Nephron (organoid): Measurements from ENCODE around the gene TPSD1.

ENCODE experiments used
- H3K27ac Mint-ChIP-seq, 3 experiments: 2 replicates each; pipeline ENCODE4 v1.8.0; 2020; ENCODE audit warnings: mixed read lengths in 3 of 3, mild to moderate bottlenecking in 2 of 3, moderate library complexity in 1 of 3
- H3K27me3 Mint-ChIP-seq: 2 replicates; pipeline ENCODE4 v1.8.0; 2021; ENCODE audit warnings: low read depth, mild to moderate bottlenecking, moderate library complexity, mixed read lengths
- H3K36me3 Mint-ChIP-seq: 2 replicates; pipeline ENCODE4 v1.8.0; 2020; ENCODE audit warnings: low read depth, mixed read lengths
- H3K4me1 Mint-ChIP-seq: 2 replicates; pipeline ENCODE4 v1.8.0; 2020; ENCODE audit warnings: mixed read lengths
- H3K4me3 Mint-ChIP-seq, 3 experiments: 2 replicates each; pipeline ENCODE4 v1.8.0; 2020; ENCODE audit warnings: mild to moderate bottlenecking in 3 of 3, mixed read lengths in 3 of 3, moderate library complexity in 2 of 3
- H3K9me3 Mint-ChIP-seq: 2 replicates; pipeline ENCODE4 v1.8.0; 2020; ENCODE audit warnings: mixed read lengths
- TF ChIP-seq, protein P1 (sequence below), 3 experiments: fragments of 200-600 bp; sonication (generic); IDR thresholded peaks; one replicate each; pipeline ENCODE4 v1.5.0; 2021; ENCODE audit warnings: antibody characterized with exemption in 3 of 3; ENCODE audit not compliant: unreplicated experiment in 3 of 3

The TPSD1 gene

GRCh38 chr16:1301562-1301961 is 45.7 kb downstream of the TPSD1 start:
- Mint-ChIP-seq H3K36me3 (no peaks in the 10 kb centered on the region), H3K27ac (no peak overlapping the region), H3K4me3 (peak overlapping the region in 2 of 3 experiments; percentile 17 to 40), H3K27me3 (peaks cover 50% of the 10 kb centered on the region), H3K4me1 (peaks cover 13% of the 10 kb centered on the region), H3K9me3 (no peaks in the 10 kb centered on the region)
- TF ChIP-seq, protein P1, sequence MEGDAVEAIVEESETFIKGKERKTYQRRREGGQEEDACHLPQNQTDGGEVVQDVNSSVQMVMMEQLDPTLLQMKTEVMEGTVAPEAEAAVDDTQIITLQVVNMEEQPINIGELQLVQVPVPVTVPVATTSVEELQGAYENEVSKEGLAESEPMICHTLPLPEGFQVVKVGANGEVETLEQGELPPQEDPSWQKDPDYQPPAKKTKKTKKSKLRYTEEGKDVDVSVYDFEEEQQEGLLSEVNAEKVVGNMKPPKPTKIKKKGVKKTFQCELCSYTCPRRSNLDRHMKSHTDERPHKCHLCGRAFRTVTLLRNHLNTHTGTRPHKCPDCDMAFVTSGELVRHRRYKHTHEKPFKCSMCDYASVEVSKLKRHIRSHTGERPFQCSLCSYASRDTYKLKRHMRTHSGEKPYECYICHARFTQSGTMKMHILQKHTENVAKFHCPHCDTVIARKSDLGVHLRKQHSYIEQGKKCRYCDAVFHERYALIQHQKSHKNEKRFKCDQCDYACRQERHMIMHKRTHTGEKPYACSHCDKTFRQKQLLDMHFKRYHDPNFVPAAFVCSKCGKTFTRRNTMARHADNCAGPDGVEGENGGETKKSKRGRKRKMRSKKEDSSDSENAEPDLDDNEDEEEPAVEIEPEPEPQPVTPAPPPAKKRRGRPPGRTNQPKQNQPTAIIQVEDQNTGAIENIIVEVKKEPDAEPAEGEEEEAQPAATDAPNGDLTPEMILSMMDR (IDR thresholded peaks at IDR 0.05; ENCODE audit: unreplicated experiment in 3 of 3) = no peak

GRCh38 chr16:1305823-1306222 is 50.0 kb downstream of the TPSD1 start:
- H3K36me3 Mint-ChIP-seq = no peaks in the 10 kb centered on the region
- H3K4me1 Mint-ChIP-seq = peaks cover 9% of the 10 kb centered on the region
- H3K27ac Mint-ChIP-seq = no peak overlapping the region
- peaks cover 18% of the 10 kb centered on the region for H3K27me3 Mint-ChIP-seq
- H3K4me3 Mint-ChIP-seq = no peak overlapping the region
- no peaks in the 10 kb centered on the region for H3K9me3 Mint-ChIP-seq
- TF ChIP-seq, protein P1 (IDR thresholded peaks at IDR 0.05; ENCODE audit: unreplicated experiment in 3 of 3) = no peak

DNA sequence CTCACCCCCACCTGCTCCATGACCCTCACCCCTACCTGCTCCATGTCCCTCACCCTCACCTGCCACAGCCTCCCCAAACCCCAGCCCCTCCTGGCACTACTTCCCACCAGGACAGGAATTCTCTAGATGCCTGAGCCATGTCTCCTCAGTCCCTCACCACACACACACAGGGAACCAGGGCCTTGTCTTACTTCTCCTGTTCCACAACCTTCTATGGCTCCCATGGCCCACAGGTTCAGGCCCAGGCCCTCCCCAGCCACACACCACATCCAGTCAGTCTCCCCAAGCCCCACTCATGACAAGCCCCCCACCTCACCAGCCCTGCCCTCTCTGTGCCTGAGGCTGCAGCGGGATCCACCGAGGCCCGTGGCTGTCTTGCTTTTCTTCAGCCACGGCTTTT is 50.5 kb downstream of the TPSD1 start:
- H3K27ac Mint-ChIP-seq = peak overlapping the region in 2 of 3 experiments; percentile 69 to 79
- peak overlapping the region; percentile 56 to 77 (median 73) for H3K4me3 Mint-ChIP-seq
- H3K9me3 Mint-ChIP-seq = no peaks in the 10 kb centered on the region
- peaks cover 18% of the 10 kb centered on the region for H3K27me3 Mint-ChIP-seq
- TF ChIP-seq, protein P1 (IDR thresholded peaks at IDR 0.05; ENCODE audit: unreplicated experiment in 3 of 3) = no peak
- H3K4me1 Mint-ChIP-seq = peaks cover 14% of the 10 kb centered on the region
- H3K36me3 Mint-ChIP-seq = no peaks in the 10 kb centered on the region

DNA sequence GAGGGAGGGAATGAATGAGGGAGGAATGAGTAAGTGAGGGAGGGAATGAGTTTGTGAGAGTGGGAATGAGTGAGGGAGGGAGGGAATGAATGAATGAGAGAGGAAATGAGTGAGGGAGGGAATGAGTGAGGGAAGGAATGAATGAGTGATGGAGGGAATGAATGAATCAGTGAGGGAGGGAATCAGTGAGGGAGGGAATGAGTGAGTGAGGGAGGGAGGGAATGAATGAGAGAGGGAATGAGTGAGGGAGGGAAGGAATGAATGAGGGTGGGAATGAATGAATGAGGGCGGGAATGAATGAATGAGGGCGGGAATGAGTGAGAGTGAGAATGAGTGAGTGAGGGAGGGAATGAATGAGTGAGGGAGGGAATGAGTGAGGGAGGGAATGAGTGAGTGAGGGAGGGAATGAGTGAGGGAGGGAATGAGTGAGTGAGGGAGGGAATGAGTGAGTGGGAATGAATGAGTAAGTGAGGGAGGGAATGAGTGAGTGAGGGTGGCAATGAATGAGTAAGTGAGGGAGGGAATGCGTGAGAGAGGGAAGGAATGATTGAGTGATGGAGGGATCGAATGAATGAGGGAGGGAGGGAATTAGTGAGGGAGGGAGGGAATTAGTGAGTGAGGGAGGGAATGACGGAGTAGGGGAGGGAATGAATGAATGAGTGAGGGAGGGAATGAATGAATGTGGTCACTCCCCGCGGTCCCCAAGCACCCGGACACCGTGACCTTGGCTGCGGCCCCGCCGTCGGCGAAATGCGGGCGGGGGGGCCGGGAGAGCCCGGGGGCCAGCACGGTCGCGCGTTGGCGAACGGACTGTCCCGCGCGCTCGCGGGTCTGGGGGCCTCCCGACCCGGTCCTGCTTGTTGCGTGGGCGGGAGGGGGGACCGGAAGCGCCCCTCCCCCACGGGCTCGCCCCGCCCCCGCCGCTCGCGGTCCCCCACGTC is 52.4 kb downstream of the TPSD1 start:
- H3K4me1 Mint-ChIP-seq = peaks cover 22% of the 10 kb centered on the region
- H3K9me3 Mint-ChIP-seq = no peaks in the 10 kb centered on the region
- H3K27me3 Mint-ChIP-seq = peaks cover 9% of the 10 kb centered on the region
- H3K36me3 Mint-ChIP-seq = peaks cover 3% of the 10 kb centered on the region
- peak overlapping the region; percentile 86 to 94 (median 92) for H3K4me3 Mint-ChIP-seq
- peak overlapping the region; percentile 100 for H3K27ac Mint-ChIP-seq
- TF ChIP-seq, protein P1 (IDR thresholded peaks at IDR 0.05; ENCODE audit: unreplicated experiment in 3 of 3) = no peak
